ENCODE results near the gene WNT10A.

WNT10A gene

GRCh38 chr2:218857371-218858137 is 23.1 kb upstream of the WNT10A start:
- DNase-seq (ENCODE audit: low read depth), result no peak

GRCh38 chr2:218858138-218858445 is 22.6 kb upstream of the WNT10A start:
- no peak for DNase-seq (ENCODE audit: low read depth)

DNA sequence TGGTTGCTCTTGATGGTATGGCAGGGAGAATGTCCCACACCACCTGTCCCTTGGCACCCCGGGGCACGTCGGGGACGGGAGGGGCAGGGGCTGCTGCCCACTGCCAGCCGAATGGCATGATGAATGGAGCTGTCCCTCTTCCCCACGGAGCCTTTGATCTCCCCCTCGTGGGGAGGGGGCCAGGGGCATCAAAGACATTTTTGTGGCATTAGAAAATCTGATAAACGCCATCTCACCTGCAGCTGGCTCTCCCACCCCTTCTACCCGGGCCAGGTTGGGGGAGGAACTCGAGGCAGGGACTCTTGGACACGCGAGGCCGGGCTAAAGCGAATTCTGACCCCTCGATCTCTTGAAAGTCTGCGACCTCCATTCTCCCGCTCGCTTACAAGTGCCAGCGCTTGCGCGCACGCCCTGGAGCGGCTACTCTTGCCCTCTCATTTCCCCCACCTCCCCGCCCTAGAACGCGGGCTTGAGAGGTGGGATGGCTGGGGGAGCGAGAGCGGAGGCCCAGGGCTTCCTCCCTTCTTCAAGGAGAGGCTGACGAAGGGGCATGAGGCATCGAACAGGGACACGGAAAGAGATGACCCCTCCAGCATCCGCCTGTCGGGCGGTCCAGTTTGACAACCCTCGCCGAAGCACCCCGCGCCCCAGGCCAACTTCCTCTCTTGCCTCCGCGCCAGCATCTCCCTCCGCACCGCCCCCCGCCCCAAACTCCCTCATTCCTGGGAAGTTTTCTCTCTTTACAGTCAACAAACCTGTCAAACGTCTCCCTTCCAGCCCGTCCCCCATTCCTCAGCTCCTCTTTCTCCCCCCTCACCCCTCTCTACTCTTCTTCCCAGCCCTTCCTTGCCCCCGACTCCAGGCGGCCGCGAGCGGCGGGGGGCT is 21.7 kb upstream of the WNT10A start:
- DNase-seq (ENCODE audit: low read depth), result no peak

DNA sequence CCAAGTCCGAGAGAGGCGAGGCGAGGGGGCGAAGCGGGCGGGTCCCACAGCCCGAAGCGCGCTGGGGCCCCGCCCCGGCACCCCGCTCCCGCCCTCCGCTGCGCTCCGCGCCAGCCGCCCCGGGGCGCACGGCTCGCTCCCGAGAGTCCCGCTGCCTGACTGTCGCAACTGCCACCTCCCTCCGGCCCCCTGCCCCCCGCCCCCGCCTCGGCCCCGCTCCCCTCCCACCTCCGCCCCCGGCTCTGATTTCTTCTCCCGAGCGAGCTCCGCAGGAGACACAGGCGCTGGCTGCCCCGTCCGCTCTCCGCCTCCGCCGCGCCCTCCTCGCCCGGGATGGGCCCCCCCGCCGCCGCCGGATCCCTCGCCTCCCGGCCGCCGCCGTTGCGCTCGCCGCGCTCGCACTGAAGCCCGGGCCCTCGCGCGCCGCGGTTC is 21.1 kb upstream of the WNT10A start, which contains the start of gene WNT6:
WNT6 (plus strand) TSS at position 250 of the 432 bp plus-strand sequence. CDS start 233 bp downstream, outside the sequence.
- DNase-seq (ENCODE audit: low read depth), result no peak

GRCh38 chr2:218859988-218860831 is 20.4 kb upstream of the WNT10A start:
- no peak for DNase-seq (ENCODE audit: low read depth)

- DNase-seq (ENCODE audit: low read depth), result no peak
Measured at GRCh38 chr2:218860950-218861381, 19.7 kb upstream of the WNT10A start.

DNA sequence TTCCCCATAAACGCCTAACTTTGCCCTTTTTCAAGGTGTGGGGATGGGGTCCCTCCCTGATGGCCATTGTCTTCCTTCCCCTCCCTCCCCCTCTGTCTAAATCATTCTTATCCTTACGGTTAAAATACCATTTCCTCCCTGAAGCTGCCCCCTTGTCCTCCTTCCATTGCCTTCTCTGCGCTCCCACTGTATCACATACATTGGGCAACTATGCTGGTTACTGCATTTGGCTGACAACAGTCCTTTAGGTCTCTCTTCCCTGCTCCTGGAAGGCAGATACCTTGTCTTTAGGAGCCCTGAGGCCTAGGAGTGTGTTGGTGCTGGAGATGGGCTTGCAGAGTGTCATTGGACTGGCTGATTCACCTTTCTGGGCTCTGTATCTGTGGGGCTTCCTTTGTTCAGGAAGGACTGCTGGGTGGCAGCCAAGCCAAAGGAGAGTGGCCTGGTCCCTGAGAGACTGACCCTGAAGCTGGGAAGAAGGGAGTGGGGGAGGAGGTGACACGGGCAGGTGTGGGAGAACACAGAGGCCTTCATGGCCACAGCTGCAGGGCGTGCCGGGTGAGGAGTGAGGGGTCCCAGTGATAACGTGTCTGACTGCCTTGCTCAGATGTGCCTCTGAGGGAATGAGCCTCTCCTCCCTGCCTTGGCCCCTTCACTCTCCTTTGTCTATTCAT is 18.9 kb upstream of the WNT10A start:
- DNase-seq (ENCODE audit: low read depth), result no peak

GRCh38 chr2:218863021-218863520 is 17.6 kb upstream of the WNT10A start:
- DNase-seq (ENCODE audit: low read depth), result no peak

DNA sequence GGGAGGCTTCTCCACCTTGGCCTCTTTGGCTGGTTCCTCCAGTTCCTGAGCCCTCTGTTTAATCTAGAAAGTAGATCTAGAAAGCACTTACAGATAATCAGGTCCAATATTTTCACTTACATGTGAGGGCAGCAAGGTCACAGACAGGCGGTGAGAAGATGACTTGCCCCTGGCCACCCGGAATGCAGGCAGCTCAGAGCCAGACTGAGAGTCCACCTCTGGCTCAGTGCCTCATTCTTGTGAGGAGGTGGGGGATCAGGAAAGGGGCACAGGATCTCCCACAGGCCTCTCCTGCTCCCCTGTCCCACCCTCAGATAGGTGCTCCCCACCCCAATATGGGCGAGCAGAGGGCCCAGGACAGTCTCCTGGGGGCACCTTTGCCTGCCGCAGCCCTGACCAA is 15.3 kb upstream of the WNT10A start:
- no peak for DNase-seq (ENCODE audit: low read depth)

GRCh38 chr2:218865999-218866398 is 14.7 kb upstream of the WNT10A start:
- no peak for DNase-seq (ENCODE audit: low read depth)

- DNase-seq (ENCODE audit: low read depth), result no peak
Measured at GRCh38 chr2:218867900-218868299, 12.8 kb upstream of the WNT10A start.

DNA sequence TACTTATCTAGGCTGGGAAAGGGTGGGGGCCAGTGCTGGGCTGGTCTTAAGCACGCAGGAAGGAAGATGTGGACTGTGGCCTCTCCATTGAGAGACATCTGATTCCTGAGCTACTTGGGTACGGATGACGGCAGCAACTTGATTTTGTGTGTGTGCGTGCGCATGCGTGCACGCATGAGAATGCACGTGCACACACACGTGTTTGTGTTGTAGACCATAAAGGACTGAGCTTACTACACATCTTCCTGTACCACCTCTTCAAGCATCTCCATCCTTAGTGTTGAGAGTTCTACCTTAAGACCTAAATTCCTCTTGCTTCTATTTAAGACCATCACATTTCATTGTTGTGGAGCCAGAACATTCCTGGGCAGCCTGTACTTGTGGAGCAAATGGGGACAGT is 11.6 kb upstream of the WNT10A start:
- no peak for DNase-seq (ENCODE audit: low read depth)

DNA sequence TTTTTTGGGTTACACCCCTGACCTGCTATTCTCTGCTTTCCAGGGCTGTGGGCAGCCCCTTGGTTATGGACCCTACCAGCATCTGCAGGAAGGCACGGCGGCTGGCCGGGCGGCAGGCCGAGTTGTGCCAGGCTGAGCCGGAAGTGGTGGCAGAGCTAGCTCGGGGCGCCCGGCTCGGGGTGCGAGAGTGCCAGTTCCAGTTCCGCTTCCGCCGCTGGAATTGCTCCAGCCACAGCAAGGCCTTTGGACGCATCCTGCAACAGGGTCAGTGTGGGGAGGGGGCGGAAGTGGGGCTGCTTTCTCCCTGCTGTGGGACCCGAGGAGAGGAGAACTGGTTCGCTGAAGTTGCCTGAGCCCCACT is 9.7 kb upstream of the WNT10A start:
- DNase-seq (ENCODE audit: low read depth), result no peak

DNA sequence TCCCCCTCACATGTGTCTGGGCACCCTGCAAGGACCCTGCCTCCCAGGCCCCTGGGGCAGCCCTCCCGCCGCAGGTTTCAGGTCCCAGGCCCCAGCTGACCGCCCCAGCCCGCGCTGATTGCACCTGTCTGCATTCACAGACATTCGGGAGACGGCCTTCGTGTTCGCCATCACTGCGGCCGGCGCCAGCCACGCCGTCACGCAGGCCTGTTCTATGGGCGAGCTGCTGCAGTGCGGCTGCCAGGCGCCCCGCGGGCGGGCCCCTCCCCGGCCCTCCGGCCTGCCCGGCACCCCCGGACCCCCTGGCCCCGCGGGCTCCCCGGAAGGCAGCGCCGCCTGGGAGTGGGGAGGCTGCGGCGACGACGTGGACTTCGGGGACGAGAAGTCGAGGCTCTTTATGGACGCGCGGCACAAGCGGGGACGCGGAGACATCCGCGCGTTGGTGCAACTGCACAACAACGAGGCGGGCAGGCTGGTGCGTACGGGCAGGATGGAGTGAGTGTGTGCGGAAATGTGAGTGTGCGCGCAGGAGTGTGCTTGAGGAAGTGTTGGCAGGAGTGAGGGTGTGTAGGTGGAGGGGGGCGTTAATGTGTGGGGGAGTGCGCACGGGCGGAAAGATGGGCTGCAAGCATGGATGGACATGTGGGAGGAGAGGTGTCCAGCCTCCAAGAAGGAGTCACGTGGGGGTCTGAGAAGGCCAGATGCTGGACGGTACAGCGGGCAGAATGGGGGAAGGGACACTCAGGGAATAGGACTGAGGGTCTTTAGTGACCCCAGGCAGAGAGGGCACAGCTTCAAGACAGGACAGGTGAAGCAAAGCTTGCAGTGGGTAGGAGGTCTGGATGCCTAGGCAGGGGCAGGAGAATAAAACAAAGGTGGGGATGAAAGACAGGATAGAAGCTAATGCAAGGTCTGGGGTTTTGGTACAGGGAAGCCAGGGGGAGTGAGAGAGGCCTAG is 9.0 kb upstream of the WNT10A start:
- DNase-seq (ENCODE audit: low read depth), result no peak

GRCh38 chr2:218872645-218873358 is 7.8 kb upstream of the WNT10A start:
- DNase-seq (ENCODE audit: low read depth), result no peak

- DNase-seq (ENCODE audit: low read depth), result no peak
Measured at GRCh38 chr2:218873359-218874194, 7.1 kb upstream of the WNT10A start.

- DNase-seq (ENCODE audit: low read depth), result no peak
Measured at GRCh38 chr2:218875692-218876246, 4.9 kb upstream of the WNT10A start.

- no peak for DNase-seq (ENCODE audit: low read depth)
Measured at GRCh38 chr2:218876562-218877219, 4.0 kb upstream of the WNT10A start.
